Measurements from ENCODE around the gene PRKCA.
"Not testable (repeated sequence)": the region's sequence is repeated elsewhere in the genome, so short reads cannot be mapped to it uniquely, and the experiment has no call there.

PRKCA gene

GRCh38 chr17:66301864-66302741 is at the start of gene PRKCA:
PRKCA (plus strand) TSS chr17:66302613.
- DNase-seq: peak; percentile 72

- not testable (repeated sequence) for DNase-seq
Measured at GRCh38 chr17:66253458-66253857, 49.0 kb upstream of the PRKCA start.

- peak; percentile 51 for DNase-seq
Measured at GRCh38 chr17:66255112-66255511, 47.3 kb upstream of the PRKCA start.

- no peak for DNase-seq
Measured at GRCh38 chr17:66255527-66255971, 46.9 kb upstream of the PRKCA start.

- DNase-seq: peak; percentile 29
Measured at GRCh38 chr17:66260275-66260674, 42.1 kb upstream of the PRKCA start.

GRCh38 chr17:66260688-66261087 is 41.7 kb upstream of the PRKCA start:
- DNase-seq: no peak

GRCh38 chr17:66262767-66263166 is 39.6 kb upstream of the PRKCA start:
- no peak for DNase-seq

- DNase-seq: no peak
Measured at GRCh38 chr17:66264696-66265095, 37.7 kb upstream of the PRKCA start.

GRCh38 chr17:66268247-66268927 is 34.0 kb upstream of the PRKCA start:
- DNase-seq: no peak

GRCh38 chr17:66270106-66270505 is 32.3 kb upstream of the PRKCA start:
- no peak for DNase-seq

- no peak for DNase-seq
Measured at GRCh38 chr17:66271512-66271911, 30.9 kb upstream of the PRKCA start.

- no peak for DNase-seq
Measured at GRCh38 chr17:66272811-66273585, 29.4 kb upstream of the PRKCA start.

GRCh38 chr17:66273586-66273848 is 28.9 kb upstream of the PRKCA start:
- DNase-seq: no peak

- no peak for DNase-seq
Measured at GRCh38 chr17:66275651-66276050, 26.8 kb upstream of the PRKCA start.

- no peak for DNase-seq
Measured at GRCh38 chr17:66276328-66276937, 26.0 kb upstream of the PRKCA start.

- no peak for DNase-seq
Measured at GRCh38 chr17:66277191-66277590, 25.2 kb upstream of the PRKCA start.

GRCh38 chr17:66281661-66282369 is 20.6 kb upstream of the PRKCA start:
- no peak for DNase-seq

- DNase-seq: no peak
Measured at GRCh38 chr17:66283296-66283934, 19.0 kb upstream of the PRKCA start.

GRCh38 chr17:66283971-66284370 is 18.4 kb upstream of the PRKCA start:
- no peak for DNase-seq

- no peak for DNase-seq
Measured at GRCh38 chr17:66285149-66285548, 17.3 kb upstream of the PRKCA start.

- no peak for DNase-seq
Measured at GRCh38 chr17:66287911-66288310, 14.5 kb upstream of the PRKCA start.

Measured in retina (tissue), 1 donor.